ENCODE measurements around the gene PPP1R9A.

The PPP1R9A gene

GRCh38 chr7:95342029-95342428 lies 434.6 kb downstream of the PPP1R9A start:
- no peaks in the 10 kb centered on the region for H3K4me1 ChIP-seq (ENCODE audit: control insufficient read depth, insufficient read depth, low read length)
- H3K4me3 ChIP-seq (ENCODE audit: low read depth, low read length), result no peak overlapping the region
- ChIA-PET CTCF (interaction anchor here (0.6 kb wide), 1 partner anchor 128 kb away, joined by 3 read pairs; no protein-coding TSS in a partner anchor), POLR2A (no interaction called here)
- no peaks in the 10 kb centered on the region for H3K36me3 ChIP-seq (ENCODE audit: control insufficient read depth in 2 of 2, insufficient read depth in 1 of 2, low read length in 2 of 2)
- TF ChIP-seq ZNF426 (tag by site-specific recombination; IDR thresholded peaks at IDR 0.05) (no peak), ZNF302 (tag by site-specific recombination; IDR thresholded peaks at IDR 0.05; ENCODE audit: low read depth) (no peak), ZNF776 (tag by site-specific recombination; IDR thresholded peaks at IDR 0.05; ENCODE audit: borderline replicate concordance) (no peak), ZNF292 (tag by site-specific recombination; IDR thresholded peaks at IDR 0.05; ENCODE audit: borderline replicate concordance, low read depth) (no peak), ZNF658 (tag by site-specific recombination; IDR thresholded peaks at IDR 0.05) (no peak), ZNF596 (tag by site-specific recombination; IDR thresholded peaks at IDR 0.05) (no peak)
- TF ChIP-seq, protein P1, sequence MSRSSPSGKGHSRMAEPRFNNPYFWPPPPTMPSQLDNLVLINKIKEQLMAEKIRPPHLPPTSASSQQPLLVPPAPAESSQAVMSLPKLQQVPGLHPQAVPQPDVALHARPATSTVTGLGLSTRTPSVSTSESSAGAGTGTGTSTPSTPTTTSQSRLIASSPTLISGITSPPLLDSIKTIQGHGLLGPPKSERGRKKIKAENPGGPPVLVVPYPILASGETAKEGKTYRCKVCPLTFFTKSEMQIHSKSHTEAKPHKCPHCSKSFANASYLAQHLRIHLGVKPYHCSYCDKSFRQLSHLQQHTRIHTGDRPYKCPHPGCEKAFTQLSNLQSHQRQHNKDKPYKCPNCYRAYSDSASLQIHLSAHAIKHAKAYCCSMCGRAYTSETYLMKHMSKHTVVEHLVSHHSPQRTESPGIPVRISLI (tag by site-specific recombination; IDR thresholded peaks at IDR 0.05), result no peak
- TF ChIP-seq, protein P2, sequence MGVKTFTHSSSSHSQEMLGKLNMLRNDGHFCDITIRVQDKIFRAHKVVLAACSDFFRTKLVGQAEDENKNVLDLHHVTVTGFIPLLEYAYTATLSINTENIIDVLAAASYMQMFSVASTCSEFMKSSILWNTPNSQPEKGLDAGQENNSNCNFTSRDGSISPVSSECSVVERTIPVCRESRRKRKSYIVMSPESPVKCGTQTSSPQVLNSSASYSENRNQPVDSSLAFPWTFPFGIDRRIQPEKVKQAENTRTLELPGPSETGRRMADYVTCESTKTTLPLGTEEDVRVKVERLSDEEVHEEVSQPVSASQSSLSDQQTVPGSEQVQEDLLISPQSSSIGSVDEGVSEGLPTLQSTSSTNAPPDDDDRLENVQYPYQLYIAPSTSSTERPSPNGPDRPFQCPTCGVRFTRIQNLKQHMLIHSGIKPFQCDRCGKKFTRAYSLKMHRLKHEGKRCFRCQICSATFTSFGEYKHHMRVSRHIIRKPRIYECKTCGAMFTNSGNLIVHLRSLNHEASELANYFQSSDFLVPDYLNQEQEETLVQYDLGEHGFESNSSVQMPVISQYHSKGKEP (tag by site-specific recombination; IDR thresholded peaks at IDR 0.05), result no peak
- H3K27ac ChIP-seq (ENCODE audit: extremely low read depth, low read depth, low read length), result no peak overlapping the region
- H3K9me3 ChIP-seq (ENCODE audit: control insufficient read depth, insufficient read depth, low read depth, low read length), result no peaks in the 10 kb centered on the region

DNA sequence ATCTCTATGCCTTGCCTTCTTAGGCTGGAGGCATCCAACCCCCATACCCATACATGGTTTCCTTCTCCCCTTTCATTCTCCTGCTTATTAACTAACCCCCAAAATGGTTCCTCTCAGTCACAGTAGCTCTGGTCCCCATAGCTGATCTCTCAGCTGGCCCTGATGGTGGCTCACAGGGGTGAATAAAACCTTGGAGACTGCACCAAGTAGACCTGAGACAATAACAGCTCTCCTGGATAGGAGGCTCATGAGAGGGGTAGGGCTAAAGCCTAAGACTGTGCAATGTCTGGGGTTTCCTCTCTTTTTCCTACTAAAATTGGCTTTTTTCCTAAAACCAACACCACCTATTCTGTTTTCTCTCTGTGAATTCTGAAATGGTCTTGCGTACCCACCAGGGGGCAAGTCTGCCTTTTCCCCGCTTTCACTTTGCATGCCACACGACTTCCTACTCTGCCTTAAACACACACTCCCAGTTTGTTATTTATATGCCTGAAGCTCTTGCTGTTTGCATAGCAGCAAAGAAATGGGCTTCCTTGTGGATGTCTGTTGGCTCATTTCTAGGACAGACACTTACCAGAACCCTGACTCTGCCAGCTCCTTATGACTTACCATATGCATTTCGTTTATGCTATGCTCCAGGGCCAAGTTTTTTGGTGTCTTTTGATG lies 435.4 kb downstream of the PPP1R9A start:
- Histone ChIP-seq H3K27ac (ENCODE audit: extremely low read depth, low read depth, low read length) (no peak overlapping the region), H3K4me3 (ENCODE audit: low read depth, low read length) (no peak overlapping the region), H3K4me1 (ENCODE audit: control insufficient read depth, insufficient read depth, low read length) (no peaks in the 10 kb centered on the region), H3K36me3 (ENCODE audit: control insufficient read depth in 2 of 2, insufficient read depth in 1 of 2, low read length in 2 of 2) (no peaks in the 10 kb centered on the region), H3K9me3 (ENCODE audit: control insufficient read depth, insufficient read depth, low read depth, low read length) (no peaks in the 10 kb centered on the region)
- TF ChIP-seq ZNF19 (tag by site-specific recombination; IDR thresholded peaks at IDR 0.05; ENCODE audit: low read depth) (no peak), MEIS1 (CRISPR knock-in tag; IDR thresholded peaks at IDR 0.05; ENCODE audit: borderline replicate concordance) (no peak), ZNF155 (tag by site-specific recombination; IDR thresholded peaks at IDR 0.05) (no peak)
- TF ChIP-seq, protein P2 (tag by site-specific recombination; IDR thresholded peaks at IDR 0.05), result no peak
- ChIA-PET CTCF (interaction anchor here (0.6 kb wide), 1 partner anchor 127 kb away, joined by 3 read pairs; no protein-coding TSS in a partner anchor), POLR2A (no interaction called here)
